Left colon (tissue), 2 donors: Measurements from ENCODE around the gene TM2D1. TPM values are rescaled to one million over a fixed set of nuclear protein-coding genes. Genes with fewer than 3 reads are reported as not detected.

ENCODE experiments used
- ATAC-seq: fragments of 200-7000 bp; cut with Tn5 transposase; one replicate; pipeline ENCODE4 v1.9.1; 2020; ENCODE audit warnings: mild to moderate bottlenecking, moderate library complexity
- DNase-seq, 2 donors: peaks; one replicate each; pipeline ENCODE4 v3.0.0-alpha.2; 2020
- intact Hi-C, 2 donors: fragments of 100-400 bp; cut with DNase I in 1 of 2; cut with micrococcal nuclease in 1 of 2; formaldehyde crosslinking; loops; one replicate each; pipeline versions ENCODE4 v1.11.2 to v1.14.0; 2022; cut with DNase I, micrococcal nuclease
- total RNA-seq, 2 donors: library from RNA; stranded (reverse); fragmentation: NEBNext Ultra II Directional; extraction: Animal tissue kit (Norgen Biotek cat#: 25700); gene quantifications; one replicate each; pipeline ENCODE4 v1.2.1, GENCODE V29; 2021
- donor health status: DM: no; HTN: no; CAD: no.
- donor health status: DM: yes; HTN: yes; CAD: no.

Gene TM2D1
- total RNA-seq, 2 donors from 2014 or later = 38.2 to 40.4 TPM

DNA sequence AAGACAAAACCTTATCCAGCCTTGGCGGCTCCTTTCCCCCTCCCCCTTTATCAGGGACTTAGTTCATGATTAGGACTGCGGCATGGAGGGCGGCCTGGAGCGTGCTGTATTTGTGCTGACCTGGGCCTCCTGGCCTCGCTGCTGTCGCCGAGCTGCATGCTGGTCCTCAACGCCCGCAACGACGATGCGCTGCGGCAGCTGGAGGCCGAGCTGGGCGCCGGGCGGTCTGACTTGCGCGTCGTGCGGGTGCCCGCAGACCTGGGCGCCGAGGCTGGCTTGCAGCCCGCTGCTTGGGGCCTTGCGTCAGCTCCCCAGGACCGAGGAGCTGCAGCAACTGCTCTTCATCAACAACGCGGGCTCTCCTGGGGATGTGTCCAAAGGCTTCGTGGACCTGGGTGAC lies 70.9 kb downstream of the TM2D1 start:
- ATAC-seq = no peak
- intact Hi-C loops = no loop called here
- DNase-seq = no peak

DNA sequence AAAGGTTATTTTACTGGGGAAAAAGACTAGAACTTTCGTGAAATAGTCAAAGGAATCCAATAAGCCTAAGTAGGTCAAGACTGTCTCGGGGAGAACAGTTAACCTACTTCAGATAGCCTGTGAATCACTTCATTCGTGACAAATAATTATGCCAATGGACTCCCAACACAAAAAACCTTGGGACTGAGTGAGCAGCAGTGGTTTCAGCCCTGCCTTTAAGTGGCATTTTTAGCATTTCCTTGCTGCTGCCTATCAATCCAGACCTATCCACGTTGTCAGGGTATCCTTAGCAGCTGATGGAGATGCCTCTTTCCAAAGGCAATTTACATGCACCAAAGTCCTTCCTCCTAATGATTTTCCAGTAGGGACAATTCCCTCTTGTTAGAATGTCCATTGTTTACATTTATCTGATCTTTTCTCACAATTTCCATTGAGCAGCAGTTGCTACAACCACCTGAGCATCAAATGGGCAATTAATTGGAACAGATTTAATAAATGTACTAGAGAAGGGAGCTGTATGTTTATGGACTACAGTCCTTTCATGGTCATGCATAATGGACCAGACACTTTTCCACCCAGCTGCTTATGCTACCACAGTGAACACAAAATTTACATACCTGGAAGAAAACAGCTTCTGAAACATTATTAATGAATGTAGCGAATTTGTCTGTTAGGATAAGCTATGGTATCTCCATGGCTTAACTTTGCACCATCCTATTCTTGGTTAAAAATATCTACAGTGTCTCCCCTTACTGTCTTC lies 75.8 kb downstream of the TM2D1 start:
- ATAC-seq (no peak), DNase-seq (no peak)
- intact Hi-C loops = no loop called here

DNA sequence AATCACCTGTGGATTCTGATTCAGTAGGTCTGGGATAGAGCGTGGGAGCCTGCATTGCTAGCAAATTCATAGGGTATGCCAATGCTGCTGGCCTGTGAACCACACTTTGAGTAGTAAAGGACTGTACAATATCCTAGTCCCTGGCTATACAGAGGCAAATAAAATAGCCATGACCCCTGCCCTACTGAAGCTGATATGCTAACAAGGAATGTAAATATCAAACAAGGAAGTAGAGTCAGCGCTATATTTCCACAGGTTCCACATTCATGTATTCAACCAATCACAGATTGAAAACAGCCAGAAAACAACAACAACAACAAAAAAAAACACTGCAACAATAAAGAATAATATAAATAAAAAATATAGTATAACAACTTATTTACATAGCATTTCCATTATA lies 77.8 kb downstream of the TM2D1 start:
- intact Hi-C loops = no loop called here
- ATAC-seq (peak; percentile 98), DNase-seq (peak in 1 of 2 donors; percentile 30)

DNA sequence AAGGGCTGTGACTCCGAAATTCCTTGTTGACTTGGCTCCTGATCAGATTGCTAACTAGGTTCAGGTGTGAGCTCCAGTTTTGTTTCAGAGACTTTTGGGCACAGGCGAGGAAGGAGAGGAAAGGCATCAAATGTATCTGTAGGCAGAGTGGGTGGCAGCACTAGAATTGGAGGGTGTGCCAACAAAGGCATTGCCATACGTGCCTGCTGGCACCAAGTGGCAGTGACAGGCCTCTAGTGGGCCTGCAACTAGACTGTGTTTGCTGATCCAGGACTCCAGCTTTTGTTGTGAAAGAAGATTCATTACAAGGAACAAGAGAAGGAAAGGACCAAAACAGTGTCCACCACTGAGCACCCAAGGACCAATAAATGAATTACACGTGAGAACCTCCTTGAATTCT lies 79.5 kb downstream of the TM2D1 start:
- intact Hi-C loops = no loop called here
- no peak for DNase-seq
- no peak for ATAC-seq

DNA sequence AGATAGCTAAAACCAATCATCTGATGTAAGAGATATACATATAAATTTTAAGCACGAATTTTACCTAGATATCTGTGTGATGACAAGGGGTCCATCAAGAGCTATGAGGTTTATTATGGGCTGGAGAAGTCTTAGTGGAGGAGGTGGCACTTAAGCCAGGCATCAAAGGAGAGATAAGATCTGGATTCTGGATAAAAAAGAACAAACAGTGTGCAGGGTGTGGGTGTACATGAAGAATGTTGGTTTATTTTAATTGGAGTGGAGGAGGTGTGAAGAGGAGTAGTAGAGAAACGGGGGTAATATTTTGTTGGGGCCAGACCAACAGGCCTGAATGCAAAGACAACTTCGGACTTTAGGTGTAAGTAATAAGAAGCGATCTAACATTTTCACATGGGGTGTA lies 80.6 kb downstream of the TM2D1 start:
- ATAC-seq = no peak
- intact Hi-C loops = no loop called here
- DNase-seq = no peak

DNA sequence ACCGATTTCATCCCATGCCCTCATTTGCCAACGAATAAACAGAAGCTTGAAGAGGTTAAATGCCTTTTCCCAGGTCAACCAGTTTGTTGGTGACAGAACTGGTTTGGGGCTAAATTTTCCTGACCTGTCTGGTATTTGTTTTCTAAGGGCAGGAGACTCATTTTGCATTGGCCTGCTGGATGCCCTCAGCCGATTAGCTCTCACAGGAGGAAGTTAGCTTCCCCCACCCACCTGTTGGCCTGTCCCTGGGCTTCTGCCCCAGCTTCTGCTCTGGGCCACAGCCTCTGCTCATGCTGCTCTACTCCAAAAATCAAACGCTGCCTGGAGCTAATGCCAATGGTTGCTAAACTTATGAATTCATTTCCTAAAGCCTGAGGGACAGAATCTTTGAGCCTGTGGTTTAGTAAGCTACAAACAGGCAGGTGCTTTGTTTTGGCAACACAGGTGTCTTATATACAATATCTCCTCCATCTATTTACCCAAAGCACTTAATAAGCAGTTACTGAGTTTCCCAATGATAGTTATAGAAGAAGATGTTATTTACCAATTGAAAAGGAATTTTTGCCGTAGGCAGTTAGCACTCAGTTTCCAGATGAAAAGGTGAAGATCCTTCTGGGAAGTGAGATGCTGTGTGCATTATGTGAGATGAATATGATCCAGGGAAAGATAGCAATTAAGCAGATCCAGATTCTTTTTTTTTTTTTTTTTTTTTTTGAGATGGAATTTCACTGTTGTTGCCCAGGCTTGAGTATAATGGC lies 82.3 kb downstream of the TM2D1 start:
- intact Hi-C loops = no loop called here
- peak; percentile 24 for ATAC-seq
- DNase-seq = no peak

DNA sequence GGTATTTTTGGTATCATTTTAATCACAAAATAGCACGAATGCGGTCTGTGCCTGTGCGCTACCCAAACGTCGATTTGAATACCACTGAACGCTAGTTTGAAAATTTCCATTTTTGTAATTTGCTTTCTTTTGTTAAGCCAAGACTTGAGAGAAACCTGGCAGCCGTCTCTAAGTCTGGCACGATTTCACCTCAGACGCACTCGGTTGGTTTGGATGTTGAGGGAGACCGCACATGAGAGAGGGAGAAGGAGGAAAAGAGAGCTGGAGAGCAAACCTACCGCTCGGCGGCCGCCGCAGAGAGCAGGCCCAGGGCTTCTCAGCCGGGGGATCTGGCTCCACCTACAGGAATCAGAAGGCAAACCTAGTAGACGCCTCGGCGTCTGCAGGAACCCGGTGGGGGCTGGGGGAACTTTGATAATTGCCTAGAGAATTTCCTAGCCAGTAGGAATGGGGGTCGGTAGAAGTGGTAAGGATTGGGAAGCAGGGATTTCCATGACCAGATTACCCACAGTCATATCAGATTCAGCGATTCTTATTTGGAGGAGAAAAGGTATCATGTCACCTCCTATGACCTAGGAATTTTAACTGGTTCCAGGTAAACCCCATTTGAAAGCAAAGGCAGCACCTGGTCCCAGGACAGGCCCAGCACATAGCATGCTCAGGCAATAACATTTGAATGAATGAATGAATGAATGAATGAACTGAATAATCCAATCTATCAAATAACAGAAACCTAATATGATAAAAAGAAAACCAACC lies 83.2 kb downstream of the TM2D1 start:
- peak; percentile 46 to 72 for DNase-seq
- intact Hi-C loops = no loop called here
- peak; percentile 92 for ATAC-seq

DNA sequence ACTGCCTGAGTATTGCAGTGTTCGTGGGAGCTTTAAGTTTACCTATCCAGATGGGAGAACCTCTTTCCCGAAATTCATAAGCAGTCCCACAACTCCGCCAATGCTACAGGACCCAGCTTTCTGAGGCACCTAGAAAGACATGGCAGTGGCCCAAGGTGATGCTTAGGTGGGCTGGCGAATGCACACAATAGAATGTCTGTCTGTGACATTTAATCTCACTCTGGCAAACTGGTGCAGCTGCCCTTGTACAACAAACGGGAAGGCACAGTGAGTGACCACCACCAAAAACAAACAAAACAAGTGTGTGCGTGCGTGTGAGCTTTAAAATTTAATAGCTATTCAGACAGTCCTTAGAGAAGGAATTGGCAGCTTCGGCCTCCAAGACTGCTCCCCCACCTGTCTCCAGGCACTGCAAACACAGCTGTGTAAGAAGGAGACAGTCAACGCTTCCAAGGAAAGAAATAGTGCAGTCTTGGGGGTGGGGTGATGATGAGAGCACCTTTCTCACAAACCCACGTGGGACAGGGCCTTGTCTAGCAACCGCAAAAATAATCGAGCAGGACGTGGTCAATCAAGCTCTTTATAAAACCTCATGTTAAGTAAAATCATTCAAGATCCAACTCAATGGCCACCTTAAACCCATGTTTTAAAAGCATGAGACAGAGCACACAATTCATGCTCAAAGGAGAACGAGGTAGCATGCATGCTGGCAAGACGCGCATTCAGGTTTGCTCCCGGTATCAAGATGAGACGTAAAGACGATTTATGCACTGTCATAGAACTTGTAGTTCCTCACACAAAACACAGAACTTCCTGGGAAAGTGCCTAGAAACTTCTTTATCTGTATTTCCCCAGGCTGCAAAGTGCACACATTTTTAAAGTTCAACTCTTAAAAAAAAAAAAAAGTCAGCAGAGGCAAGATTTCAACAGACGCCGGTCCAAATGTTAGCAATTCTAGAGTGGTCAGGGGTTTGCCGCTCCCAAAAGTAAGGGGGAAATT lies 84.1 kb downstream of the TM2D1 start:
- no peak for DNase-seq
- intact Hi-C loops = no loop called here
- ATAC-seq = no peak

DNA sequence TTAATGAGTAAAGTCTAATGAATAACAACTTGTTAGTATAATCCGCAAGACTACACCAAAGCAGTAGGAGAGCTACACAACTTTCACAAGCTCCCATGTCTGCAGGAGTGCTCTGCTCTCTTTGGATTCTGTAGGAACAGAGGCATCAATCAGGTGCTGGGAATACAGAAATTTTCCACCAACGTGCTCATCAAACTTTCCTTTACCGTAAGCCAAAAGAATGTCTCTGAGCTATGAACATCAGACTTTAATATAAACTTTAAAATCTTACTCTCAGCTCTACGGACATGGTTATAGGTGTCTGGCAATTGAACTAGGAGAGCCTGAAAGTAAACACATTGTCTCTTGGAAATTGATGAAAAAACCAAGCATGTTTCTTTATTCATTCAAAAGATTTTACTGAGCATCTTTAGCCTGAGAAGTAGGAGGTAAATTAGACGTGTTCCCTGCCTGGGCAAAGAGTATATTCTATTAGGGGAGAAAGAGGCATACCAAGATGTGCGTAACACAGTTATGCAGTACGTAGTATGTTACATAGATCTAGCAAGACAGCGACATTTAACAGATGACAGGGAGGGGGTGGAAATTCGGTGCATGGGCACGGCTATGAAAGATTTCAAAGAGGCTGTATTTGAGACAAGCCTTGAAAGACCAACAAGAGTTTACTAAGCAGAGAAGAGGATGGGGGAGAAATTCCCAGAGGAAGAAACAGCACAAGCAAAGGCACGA lies 85.2 kb downstream of the TM2D1 start:
- no peak for ATAC-seq
- intact Hi-C loops = no loop called here

DNA sequence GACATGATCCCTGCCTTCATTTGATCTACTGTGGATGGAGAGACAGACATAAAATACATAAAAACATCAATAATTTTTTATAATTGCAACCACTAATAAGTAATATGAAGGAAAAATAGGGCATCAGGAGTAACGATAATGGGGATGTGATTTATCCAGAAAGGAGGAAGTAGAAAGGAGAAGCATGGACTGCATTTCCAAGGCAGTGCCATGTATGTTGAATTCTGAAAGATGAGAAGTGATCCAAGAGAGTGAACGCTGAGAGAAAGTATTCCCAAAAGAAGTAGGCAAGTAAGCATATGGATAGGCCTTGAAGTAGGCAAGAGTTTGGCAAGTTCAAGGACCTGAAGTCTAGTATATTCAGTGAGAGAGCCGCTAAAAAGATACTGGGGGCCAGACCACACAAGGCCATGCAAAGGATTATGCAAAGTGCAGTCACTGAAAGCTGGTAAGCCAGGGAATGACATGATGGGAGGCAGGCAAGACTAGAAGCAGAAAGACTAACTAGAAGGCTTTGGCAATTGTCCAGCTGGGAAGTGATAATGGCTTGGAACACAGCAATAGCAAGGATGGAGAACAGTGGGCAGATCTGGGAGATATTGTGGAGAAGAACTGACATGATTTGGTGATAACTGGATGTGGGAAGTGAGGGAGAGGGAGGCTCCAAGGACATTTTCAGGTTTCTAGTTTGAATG lies 85.9 kb downstream of the TM2D1 start:
- DNase-seq = no peak
- no peak for ATAC-seq
- intact Hi-C loops = no loop called here

More for the DNA sequence above, 85.2 kb downstream of the TM2D1 start:
- DNase-seq = no peak

DNA sequence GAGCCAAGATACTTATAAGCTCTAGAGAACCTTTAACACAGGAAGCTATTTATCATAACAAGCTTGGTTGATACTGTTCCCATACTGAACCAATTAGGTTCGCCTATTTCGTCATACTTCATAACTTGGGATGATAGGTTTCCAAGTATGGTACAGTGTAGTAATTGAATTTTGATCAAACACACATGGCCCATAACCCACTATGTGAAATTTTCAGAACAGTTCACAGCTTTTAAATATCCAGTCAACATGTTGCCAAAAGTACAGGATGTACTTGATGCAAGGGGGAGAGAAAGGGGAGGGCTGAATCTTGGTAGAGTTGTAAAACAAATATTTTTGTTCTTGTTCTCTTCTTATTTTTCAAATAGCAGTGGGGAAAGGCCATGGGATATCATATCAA lies 86.6 kb downstream of the TM2D1 start:
- ATAC-seq (no peak), DNase-seq (no peak)

DNA sequence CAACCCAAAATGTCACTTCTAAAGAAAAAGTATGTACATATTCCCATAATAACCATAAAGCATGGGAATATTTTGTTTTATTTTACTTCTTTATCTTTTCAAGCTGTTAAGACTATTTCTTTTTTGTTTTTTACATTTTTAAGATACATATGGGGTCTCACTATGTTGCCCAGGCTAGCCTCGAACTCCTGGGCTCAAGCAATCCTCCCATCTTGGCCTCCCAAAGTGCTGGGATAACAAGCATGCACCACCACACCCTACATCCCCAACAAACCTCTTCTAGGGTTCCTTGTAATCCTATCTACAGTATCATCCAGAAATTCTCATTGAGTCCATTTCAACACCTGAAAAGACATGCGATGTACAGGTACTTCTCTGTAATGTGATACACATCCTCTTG lies 87.5 kb downstream of the TM2D1 start:
- intact Hi-C loops = no loop called here
- DNase-seq (no peak), ATAC-seq (no peak)

More for the DNA sequence above, 86.6 kb downstream of the TM2D1 start:
- intact Hi-C loops = no loop called here

DNA sequence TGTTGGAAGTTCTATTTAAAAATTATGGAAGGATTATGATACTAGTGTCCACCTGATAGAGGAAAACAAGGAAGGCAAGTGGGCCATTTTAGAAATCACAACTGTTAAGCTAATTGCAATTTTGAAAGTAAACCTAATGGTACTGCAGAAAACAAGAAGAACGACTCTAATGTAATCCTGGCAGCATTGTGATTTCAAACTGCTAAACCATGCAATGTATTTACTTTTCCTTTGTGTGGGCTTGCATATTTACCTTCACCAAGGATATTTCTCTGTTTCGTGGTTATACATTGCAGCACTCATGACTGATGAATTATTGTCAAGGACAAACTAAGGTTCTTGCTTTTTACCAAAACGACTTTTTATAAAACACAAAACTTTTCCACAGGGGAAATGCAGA lies 88.1 kb downstream of the TM2D1 start:
- no peak for DNase-seq
- intact Hi-C loops = no loop called here
- ATAC-seq = no peak

DNA sequence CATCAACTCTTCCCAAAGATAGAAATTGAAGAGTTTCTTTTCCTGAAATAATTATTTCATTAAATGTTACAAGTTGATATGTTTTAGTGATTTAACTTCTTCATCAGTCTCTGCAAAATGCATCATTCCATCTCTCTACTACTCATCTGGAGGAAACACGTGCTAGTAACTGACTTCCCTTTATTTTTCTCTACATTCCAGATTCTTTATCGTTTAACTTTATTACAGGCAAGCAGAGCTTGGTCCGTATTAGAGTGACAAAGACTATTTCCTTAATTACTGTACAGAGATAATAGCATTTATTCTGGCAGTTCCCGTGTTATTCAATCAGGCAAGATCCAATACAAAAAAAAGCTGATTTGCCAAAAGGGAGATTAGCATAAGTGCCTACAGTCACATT lies 88.6 kb downstream of the TM2D1 start:
- intact Hi-C loops = no loop called here
- no peak for DNase-seq
- no peak for ATAC-seq

DNA sequence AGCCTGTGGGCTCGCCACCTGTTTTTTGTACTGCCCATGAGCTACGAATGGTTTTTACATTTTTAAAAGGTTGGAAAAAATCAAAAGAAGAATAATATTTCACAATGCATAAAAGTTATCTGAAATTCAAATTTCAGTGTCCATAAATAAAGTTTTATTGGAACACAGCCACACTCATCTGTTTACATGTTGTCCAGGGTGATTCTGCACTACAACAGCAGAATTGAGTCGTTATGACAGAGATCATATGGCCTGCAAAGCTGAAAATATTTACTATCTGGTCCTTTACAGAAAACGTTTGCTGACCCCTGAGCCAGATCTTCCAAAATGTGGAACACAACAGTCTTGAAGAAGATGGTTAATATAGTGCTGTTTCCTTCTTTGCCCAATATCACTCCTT lies 89.4 kb downstream of the TM2D1 start:
- ATAC-seq = no peak
- intact Hi-C loops = no loop called here
- no peak for DNase-seq

DNA sequence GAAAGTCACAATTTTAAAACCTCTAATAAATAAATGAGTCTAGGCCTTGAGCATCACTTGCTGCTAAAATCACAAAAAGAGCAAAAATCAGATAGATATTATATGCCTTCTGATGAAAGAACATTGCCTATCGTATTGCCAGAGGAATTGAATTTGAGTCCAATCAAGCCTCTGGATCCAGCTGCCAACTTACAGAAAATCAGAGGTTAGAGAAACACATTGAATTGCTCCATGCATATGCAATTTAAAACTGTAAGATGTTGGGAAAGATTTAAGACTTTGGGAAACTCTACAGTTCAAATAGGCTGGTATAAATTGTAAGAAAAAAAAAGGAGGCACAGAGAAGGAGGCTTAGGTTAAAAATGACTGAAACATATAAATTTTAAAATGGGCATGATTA lies 93.5 kb downstream of the TM2D1 start:
- ATAC-seq = no peak
- no peak for DNase-seq
- intact Hi-C loops = no loop called here
